NCI-H2227 (cell line): ENCODE measurements around the gene ZBTB9.
"Not testable (repeated sequence)": the region's sequence is repeated elsewhere in the genome, so short reads cannot be mapped to it uniquely, and the experiment has no call there.

Experiments
- DNase-seq: peaks from one replicate; lab custom pipeline; 2025; ENCODE audit not compliant: unreplicated experiment; lab: John Stamatoyannopoulos, UW

The ZBTB9 gene

DNA sequence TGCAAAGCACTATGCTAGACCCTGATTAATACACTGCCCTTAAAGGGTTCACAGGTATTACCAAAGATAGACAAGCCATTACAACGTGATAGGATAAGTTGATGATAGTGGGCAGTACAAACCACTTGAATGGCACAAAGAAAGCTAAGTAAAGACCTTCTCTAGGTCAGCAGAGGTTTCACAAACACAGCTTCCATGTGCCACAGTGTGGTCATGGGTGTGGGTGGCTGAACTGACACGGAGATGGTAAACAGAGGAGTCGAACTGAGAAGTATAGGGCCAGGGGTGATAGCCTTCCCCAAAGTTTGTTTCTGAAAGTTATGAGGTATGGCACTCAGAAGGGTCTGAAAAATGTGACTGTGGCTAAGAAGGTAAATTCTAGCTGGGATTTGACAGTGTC lies 4.3 kb downstream of the ZBTB9 start:
- DNase-seq: no peak

DNA sequence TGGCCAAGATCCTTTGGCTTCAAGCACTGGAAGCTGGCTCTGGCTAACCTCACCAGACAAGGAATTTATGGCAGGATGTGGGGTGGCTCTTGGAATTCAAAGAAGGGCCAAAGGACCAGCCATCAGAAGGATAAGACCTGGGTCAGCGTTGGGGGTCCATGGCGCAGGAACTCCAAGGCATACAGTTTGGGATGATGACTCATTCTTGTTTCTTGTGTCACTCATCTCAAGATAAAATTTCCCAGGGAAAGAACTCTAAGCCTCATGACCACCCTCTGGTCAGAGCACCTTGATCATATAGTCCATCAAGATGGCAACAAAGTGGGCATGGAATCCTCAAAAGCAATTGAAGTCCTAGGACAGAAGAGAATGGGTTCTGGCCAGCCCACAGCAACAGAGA lies 4.8 kb downstream of the ZBTB9 start:
- no peak for DNase-seq

DNA sequence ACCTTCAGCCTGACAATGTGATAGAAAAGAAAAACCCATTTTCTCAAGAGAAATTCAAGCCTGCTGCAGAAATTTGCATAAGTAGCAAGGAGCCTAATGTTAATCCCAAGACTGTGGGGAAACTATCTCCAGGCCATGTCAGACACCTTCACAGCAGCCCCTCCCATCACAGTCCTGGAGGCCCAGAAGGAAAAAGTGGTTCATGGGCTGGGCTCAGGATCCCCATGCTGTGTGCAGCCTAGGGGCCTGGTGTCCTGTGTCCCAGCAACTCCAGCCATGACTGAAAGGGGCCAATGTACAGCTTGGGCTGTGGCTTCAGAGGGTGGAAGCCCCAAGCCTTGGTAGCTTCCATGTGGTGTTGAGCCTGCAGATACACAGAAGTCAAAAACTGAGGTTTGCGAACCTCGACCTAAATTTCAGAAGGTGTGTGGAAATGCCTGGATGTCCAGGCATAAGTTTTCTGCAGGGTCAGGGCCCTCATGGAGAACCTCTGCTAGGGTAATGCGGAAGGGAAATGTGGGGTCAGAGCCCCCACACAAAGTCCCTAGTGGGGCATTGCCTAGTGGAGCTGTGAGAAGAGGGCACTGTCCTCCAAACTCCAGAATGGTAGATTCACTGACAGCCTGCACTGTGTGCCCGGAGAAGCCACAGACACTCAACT lies 11.8 kb downstream of the ZBTB9 start:
- DNase-seq: no peak

DNA sequence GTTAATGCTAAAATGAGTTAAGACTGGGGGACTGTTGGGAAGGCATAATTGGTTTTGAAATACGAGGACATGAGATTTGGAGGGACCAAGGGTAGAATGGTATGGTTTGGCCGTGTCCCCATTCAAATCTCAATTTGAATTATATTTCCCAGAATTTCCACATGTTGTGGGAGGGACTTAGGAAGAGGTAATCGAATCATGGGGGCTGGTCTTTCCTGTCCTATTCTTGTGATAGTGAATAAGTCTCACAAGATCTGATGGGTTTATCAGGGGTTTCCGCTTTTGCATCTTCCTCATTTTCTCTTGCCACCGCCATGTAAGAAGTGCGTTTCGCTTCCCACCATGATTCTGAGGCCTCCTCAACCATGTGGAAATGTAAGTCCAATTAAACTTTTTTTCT lies 12.7 kb downstream of the ZBTB9 start:
- DNase-seq: no peak

DNA sequence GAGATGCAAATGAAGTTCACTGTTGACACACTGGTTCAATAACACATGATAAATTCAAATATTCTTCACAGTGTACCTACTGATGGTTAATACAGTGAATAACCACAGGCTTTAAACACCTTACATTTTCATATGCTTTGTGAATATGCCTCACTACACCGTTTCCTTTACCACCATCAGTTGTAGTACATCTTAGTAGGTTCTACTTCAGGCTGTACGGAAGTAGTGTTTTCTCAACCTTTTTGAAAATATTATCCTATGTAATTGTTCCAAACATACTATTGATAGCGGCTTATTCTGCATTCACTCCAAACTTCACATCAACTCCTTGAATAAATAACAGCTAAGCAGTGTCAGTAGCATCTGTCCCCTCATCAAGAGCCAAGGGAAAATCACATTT lies 15.3 kb downstream of the ZBTB9 start:
- no peak for DNase-seq

DNA sequence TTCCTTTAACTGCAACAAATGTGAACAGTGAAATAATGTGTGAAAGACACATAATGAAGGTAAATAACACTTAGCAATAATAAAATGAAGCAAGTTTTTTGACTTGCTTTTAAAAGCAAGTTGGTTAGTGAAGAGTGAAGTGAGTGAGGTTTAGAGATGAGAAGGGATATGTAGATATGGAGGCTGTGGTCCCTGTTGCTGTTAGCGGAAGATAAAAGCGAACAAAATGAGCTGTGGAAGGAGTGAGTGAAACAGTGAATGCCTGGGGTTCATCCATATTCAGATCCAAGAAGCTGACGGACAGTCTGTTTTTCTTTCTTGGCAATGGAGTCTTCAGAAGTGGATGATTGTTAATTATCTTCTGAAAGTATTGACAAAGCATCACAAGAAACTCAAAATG lies 23.5 kb downstream of the ZBTB9 start:
- DNase-seq: no peak

DNA sequence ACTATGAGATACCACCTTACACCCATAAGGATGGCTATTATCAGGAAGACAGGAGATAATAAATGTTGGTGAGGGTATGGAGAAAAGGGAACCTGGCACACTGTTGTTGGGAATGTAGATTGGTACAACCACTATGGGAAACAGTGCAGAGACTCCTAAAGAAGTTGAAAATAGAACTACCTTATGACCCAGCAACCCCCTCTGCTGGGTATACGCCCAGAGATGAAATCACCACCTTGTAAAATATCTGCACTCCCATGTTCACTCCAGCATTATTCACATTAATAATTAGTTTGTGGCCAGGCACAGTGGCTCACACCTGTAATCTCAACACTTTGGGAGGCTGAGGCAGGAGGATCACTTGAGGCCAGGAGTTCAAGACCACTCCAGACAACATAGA lies 26.8 kb downstream of the ZBTB9 start:
- DNase-seq: no peak

DNA sequence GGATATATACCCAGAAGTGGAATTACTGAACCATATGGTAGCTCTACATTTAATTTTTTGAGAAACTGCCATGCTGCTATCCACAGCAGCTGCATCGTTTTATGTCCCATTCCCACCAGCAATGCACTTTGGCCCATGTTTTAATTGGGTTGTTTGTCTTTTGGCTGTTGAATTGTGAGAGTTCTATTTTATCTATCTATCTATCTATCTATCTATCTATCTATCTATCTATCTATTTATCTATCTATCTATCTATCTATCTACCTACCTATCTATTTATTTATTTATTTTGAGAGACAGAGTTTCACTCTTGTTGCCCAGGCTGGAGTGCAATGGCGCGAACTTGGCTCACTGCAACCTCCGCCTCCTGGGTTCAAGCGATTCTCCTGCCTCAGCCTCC lies 28.2 kb downstream of the ZBTB9 start:
- not testable (repeated sequence) for DNase-seq

DNA sequence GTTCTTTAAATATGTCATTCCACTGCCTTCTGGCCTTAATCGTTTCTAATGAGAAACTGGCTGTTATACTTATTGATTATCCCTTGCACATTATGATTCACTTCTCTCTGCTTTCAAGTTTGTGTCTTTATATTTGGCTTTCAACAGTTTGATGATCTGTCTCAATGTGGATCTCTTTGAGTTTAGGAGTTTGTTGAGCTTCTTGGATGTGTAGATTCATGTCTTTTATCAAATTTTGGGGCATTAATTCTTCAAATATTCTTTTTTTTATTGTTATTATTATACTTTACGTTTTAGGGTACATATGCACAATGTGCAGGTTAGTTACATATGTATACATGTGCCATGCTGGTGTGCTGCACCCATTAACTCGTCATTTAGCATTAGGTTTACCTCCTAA lies 29.3 kb downstream of the ZBTB9 start:
- no peak for DNase-seq

DNA sequence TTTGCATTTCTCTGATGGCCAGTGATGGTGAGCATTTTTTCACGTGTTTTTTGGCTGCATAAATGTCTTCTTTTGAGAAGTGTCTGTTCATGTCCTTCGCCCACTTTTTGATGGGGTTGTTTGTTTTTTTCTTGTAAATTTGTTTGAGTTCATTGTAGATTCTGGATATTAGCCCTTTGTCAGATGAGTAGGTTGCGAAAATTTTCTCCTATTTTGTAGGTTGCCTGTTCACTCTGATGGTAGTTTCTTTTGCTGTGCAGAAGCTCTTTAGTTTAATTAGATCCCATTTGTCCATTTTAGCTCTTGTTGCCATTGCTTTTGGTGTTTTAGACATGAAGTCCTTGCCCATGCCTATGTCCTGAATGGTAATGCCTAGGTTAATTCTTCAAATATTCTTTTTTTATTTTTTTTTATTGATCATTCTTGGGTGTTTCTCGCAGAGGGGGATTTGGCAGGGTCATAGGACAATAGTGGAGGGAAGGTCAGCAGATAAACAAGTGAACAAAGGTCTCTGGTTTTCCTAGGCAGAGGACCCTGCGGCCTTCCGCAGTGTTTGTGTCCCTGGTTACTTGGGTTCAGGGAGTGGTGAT lies 30.4 kb downstream of the ZBTB9 start:
- not testable (repeated sequence) for DNase-seq

DNA sequence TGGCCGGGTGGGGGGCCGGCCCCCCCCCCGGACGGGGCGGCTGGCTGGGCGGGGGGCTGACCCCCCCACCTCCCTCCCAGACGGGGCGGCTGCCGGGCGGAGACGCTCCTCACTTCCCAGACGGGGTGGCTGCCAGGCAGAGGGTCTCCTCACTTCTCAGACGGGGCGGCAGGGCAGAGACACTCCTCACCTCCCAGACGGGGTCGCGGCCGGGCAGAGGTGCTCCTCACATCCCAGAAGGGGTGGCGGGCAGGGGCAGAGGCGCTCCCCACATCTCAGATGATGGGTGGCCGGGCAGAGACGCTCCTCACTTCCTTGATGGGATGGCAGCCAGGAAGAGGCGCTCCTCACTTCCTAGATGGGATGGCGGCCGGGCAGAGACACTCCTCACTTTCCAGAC lies 31.3 kb downstream of the ZBTB9 start:
- DNase-seq: not testable (repeated sequence)

DNA sequence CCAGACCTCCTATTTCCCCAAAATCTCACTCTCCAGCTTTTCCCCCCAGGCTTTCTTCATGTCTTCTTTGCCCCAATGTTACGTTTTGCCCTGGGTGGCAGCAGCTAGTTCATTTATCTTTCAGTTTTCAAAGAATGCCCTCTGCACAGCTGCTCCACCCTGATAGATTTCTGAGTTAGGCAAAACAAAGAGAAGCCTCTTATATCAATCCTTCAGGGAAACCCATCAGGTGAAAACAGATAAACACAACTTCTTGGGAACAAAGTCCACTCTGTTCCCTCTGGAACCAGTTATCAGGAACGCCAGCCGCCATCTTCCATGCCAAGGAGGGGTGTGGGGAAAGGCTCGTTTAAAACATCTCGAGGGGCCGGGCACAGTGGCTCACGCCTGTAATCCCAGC lies 34.0 kb downstream of the ZBTB9 start:
- DNase-seq: no peak

DNA sequence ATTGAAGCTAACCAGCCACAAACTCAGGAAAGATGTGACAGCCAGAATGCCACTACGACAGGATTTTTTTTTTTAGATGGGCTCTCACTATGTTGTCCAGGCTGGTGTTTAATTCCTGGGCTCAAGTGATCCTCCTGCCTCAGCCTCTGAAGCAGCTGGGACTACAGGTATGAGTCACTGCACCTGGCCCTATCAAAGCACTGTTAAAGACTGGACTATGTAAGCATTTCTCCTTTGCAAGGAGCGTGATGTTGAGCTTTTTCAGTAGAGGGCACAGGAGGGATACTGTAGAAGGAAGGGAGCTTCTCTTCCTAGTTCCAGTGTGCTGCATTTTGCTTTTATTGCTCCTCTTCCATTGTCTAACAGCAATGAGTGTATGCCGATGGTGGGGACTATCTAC lies 35.8 kb downstream of the ZBTB9 start:
- no peak for DNase-seq

DNA sequence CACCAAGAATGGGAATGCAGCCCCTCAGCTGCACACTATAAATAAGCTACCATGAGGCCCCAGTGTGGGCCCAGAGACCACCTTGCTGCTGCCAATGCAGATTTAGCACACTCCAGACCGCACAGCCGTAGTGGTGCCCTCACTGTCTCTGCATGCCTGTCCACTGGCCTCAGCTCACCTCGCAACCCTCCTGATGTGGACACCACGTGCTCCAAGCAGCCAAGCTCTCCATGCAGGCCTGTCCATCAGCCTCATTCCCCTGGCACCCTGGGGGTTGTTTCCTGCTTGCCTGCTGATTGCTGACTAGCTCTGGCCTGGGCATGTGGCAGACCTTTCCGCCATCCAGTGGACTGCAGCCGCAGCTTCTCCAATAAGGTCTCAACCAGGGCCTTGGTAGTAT lies 36.2 kb downstream of the ZBTB9 start:
- DNase-seq: no peak

DNA sequence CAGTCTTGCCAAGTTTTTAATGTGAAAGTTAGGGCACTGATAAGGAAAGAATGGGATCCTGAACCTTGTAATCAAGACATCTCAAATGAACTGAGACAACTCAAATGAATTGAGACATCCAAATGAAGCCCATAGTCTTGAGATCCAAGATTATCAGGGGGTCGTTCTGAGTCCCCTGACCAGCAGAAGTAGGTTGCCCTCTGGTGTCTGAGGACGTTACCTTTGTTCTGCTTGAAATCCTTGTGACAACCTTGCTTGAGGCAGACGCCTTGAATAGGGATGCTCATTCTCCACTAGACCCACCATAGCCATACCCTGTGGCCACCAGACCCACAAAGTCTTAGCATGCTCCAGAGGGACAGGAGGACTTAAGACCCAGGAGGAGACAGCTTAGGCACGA lies 37.7 kb downstream of the ZBTB9 start:
- DNase-seq: no peak

DNA sequence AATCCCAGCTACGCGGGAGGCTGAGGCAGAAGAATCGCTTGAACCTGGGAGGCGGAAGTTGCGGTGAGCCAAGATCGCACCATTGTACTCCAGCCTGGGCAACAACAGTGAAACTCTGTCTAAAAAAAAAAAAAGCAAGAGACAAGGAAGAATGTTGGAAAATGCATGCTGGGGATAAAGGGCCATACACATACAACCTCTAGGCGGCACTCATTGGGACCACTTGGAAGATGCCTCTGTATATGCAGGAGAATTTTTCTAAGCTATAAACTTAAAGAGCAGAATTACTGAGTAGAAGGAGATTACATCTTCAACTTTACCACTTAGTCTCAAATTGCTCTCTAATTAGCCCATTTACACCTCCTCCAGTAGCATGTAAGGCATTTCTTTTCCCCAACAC lies 42.8 kb downstream of the ZBTB9 start:
- no peak for DNase-seq

DNA sequence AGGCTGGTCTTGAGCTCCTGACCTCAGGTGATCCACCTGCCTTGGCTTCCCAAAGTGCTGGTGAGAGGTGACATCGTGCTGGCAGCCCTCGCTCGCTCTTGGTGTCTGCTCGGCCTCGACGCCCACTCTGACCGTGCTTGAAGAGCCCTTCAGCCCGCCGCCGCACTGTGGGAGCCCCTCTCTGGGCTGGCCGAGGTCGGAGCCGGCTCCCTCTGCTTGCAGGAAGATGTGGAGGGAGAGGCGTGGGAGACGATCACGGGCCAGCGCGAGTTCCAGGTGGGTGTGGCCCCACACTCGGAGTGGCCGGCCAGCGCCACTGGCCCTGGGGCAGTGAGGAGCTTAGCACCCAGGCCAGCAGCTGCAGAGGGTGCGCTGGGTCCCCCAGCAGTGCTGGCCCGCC lies 48.1 kb downstream of the ZBTB9 start:
- no peak for DNase-seq

DNA sequence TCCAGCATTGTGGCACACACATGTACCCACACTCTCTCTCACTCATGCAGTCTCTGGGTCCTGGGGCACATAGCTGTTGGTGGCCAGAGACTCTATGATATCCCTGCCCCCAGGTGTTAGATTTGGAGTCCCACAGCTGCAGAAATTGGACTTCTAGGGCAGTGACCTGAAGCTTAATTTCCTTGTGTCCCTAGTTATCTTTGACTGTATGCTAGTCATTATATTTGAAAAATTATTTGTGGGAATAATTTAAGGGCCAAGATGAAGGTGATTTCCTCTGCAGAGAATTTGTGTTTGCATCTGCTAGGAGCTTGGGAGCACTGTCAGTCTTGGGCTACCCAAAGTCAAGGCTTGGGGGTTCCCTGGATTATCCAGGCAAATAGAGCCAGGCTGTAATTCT lies 50.1 kb downstream of the ZBTB9 start:
- no peak for DNase-seq

DNA sequence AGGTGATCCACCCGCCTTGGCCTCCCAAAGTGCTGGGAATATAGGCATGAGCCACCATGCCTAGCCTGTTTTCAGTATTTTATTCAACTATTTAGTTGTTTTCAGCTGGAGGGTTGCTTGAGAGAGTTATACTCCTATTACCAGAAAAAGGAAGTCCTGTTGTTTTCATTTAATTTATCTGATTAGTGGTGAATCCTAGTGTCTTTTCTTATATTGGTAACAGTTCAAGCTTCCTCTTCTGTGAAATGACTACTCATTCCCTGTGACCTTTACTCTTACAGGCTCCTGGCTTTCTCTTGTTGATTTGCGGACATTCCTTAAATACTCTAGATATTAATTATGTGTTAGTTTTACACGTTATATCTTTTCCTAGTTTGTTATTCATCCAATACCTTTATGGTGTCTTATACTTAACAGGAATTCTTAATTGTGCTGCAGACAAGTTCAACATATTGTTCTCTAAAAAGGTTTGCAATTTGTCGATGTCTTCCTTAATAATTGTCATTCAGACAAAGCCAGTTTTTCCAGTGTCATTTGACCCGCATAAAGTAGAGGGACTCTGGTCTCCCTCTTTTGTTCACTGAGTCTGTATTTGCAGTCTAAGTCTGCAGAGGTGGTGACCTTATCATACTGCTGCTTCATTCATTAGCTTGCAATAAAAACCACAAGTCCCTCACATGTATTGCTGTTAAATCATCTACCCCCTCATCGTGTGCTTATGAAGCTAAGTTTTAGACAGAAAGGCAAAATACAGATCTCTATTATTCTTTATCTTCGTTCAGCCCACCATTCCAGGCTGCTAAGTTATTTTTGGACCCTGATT lies 51.4 kb downstream of the ZBTB9 start:
- no peak for DNase-seq
